CD4-positive, alpha-beta T cell treated with Interleukin-4 for 1 hour (primary cell): Measurements from ENCODE around the gene MRFAP1L1.
"Not testable (repeated sequence)": the region's sequence is repeated elsewhere in the genome, so short reads cannot be mapped to it uniquely, and the experiment has no call there.

ENCODE experiments used
- DNase-seq, 2 donors: peaks; one replicate each; pipeline ENCODE4 v3.0.0-alpha.2; 2020 to 2022

The MRFAP1L1 gene

GRCh38 chr4:6686104-6686787 lies 23.4 kb downstream of the MRFAP1L1 start:
- no peak for DNase-seq

GRCh38 chr4:6684656-6685055 lies 25.0 kb downstream of the MRFAP1L1 start:
- no peak for DNase-seq

GRCh38 chr4:6682862-6683590 lies 26.6 kb downstream of the MRFAP1L1 start:
- no peak for DNase-seq

GRCh38 chr4:6681191-6681590 lies 28.5 kb downstream of the MRFAP1L1 start:
- no peak for DNase-seq

GRCh38 chr4:6680372-6681034 lies 29.2 kb downstream of the MRFAP1L1 start:
- no peak for DNase-seq

GRCh38 chr4:6676722-6677558 lies 32.7 kb downstream of the MRFAP1L1 start:
- no peak for DNase-seq

- peak; percentile 75 to 85 for DNase-seq
Observed at GRCh38 chr4:6674500-6675149, 35.0 kb downstream of the MRFAP1L1 start.

GRCh38 chr4:6673660-6674499 lies 35.8 kb downstream of the MRFAP1L1 start:
- peak; percentile 95 to 97 for DNase-seq

- peak; percentile 76 to 78 for DNase-seq
Observed at GRCh38 chr4:6673191-6673659, 36.4 kb downstream of the MRFAP1L1 start.

- not testable (repeated sequence) for DNase-seq
Observed at GRCh38 chr4:6672541-6673190, 37.0 kb downstream of the MRFAP1L1 start.

- no peak for DNase-seq
Observed at GRCh38 chr4:6672131-6672530, 37.5 kb downstream of the MRFAP1L1 start.

- DNase-seq = no peak
Observed at GRCh38 chr4:6671648-6672047, 38.0 kb downstream of the MRFAP1L1 start.

GRCh38 chr4:6668391-6668790 lies 41.3 kb downstream of the MRFAP1L1 start:
- DNase-seq = no peak

- DNase-seq = no peak
Observed at GRCh38 chr4:6665320-6665654, 44.4 kb downstream of the MRFAP1L1 start.

- DNase-seq = no peak
Observed at GRCh38 chr4:6663596-6664393, 45.9 kb downstream of the MRFAP1L1 start.

- no peak for DNase-seq
Observed at GRCh38 chr4:6662591-6662990, 47.1 kb downstream of the MRFAP1L1 start.

GRCh38 chr4:6660430-6660829 lies 49.2 kb downstream of the MRFAP1L1 start:
- no peak for DNase-seq

- no peak for DNase-seq
Observed at GRCh38 chr4:6659897-6660296, 49.8 kb downstream of the MRFAP1L1 start.

GRCh38 chr4:6658597-6659075 lies 51.0 kb downstream of the MRFAP1L1 start:
- peak; percentile 46 to 57 for DNase-seq

- no peak for DNase-seq
Observed at GRCh38 chr4:6658209-6658595, 51.5 kb downstream of the MRFAP1L1 start.
